ENCODE measurements around the gene ANLN. TPM values are rescaled to one million over a fixed set of nuclear protein-coding genes. Genes with fewer than 3 reads are reported as not detected.

ANLN gene
- total RNA-seq, 4 donors from 2014 or later = 0.73 to 1.8 (median 1.3) TPM

GRCh38 chr7:36404639-36405408 is 15.2 kb downstream of the ANLN start:
- TF ChIP-seq, protein P1, sequence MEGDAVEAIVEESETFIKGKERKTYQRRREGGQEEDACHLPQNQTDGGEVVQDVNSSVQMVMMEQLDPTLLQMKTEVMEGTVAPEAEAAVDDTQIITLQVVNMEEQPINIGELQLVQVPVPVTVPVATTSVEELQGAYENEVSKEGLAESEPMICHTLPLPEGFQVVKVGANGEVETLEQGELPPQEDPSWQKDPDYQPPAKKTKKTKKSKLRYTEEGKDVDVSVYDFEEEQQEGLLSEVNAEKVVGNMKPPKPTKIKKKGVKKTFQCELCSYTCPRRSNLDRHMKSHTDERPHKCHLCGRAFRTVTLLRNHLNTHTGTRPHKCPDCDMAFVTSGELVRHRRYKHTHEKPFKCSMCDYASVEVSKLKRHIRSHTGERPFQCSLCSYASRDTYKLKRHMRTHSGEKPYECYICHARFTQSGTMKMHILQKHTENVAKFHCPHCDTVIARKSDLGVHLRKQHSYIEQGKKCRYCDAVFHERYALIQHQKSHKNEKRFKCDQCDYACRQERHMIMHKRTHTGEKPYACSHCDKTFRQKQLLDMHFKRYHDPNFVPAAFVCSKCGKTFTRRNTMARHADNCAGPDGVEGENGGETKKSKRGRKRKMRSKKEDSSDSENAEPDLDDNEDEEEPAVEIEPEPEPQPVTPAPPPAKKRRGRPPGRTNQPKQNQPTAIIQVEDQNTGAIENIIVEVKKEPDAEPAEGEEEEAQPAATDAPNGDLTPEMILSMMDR (IDR thresholded peaks at IDR 0.05 in 4 of 5, conservative IDR thresholded peaks at IDR 0.05 in 1 of 5) = no peak
- no peak for TF ChIP-seq POLR2A (IDR thresholded peaks at IDR 0.05)
- Histone ChIP-seq H3K4me3 (no peak overlapping the region), H3K27me3 (no peaks in the 10 kb centered on the region), H3K4me1 (no peaks in the 10 kb centered on the region), H3K27ac (no peak overlapping the region), H3K36me3 (no peaks in the 10 kb centered on the region), H3K9me3 (no peaks in the 10 kb centered on the region)
- in situ Hi-C loops (cut with MboI; ENCODE audit: low sequenced_read_pairs in 4 of 4) (no loop called here), intact Hi-C loops (cut with DNase I; ENCODE audit: low total_unique reads) (no loop called here)
- no peak for DNase-seq
- ATAC-seq = no peak

DNA sequence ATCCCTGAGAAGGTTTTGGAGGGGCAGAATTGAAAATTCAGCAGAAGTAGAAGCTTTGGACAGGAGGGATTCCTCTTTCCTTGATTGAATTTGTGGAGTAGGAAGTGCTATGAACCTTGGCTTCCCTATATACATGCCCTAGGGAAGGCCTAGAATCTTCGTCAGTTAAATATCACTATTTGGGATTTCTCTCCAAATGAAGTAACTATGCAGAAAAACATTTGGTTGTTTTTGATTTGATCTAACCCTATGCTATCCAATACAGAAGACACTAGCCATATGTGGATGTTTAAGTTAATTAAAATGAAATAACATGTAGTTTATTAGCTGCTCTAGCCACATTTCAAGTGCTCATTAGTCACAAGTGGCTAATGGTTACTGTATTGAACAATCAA is 15.7 kb downstream of the ANLN start:
- intact Hi-C loops (cut with DNase I; ENCODE audit: low total_unique reads) = no loop called here
- ATAC-seq (no peak), DNase-seq (no peak)
- Histone ChIP-seq H3K9me3 (no peaks in the 10 kb centered on the region), H3K27ac (no peak overlapping the region), H3K36me3 (no peaks in the 10 kb centered on the region), H3K27me3 (no peaks in the 10 kb centered on the region), H3K4me1 (no peaks in the 10 kb centered on the region), H3K4me3 (no peak overlapping the region)
- TF ChIP-seq POLR2A (IDR thresholded peaks at IDR 0.05) = no peak
- TF ChIP-seq, protein P1 (IDR thresholded peaks at IDR 0.05 in 4 of 5, conservative IDR thresholded peaks at IDR 0.05 in 1 of 5) = no peak
- in situ Hi-C loops (cut with MboI; ENCODE audit: low sequenced_read_pairs in 4 of 4) = no loop called here

- H3K9me3 ChIP-seq = no peaks in the 10 kb centered on the region
- ATAC-seq (no peak), DNase-seq (no peak)
- in situ Hi-C loops (cut with MboI; ENCODE audit: low sequenced_read_pairs in 4 of 4) = no loop called here
- no peaks in the 10 kb centered on the region for H3K27me3 ChIP-seq
- intact Hi-C loops (cut with DNase I; ENCODE audit: low total_unique reads) = no loop called here
- no peak for TF ChIP-seq POLR2A (IDR thresholded peaks at IDR 0.05)
- TF ChIP-seq, protein P1 (IDR thresholded peaks at IDR 0.05 in 4 of 5, conservative IDR thresholded peaks at IDR 0.05 in 1 of 5) = no peak
- no peaks in the 10 kb centered on the region for H3K36me3 ChIP-seq
- H3K4me1 ChIP-seq = no peaks in the 10 kb centered on the region
- no peak overlapping the region for H3K4me3 ChIP-seq
- H3K27ac ChIP-seq = no peak overlapping the region
Observed at GRCh38 chr7:36406156-36406555, 16.5 kb downstream of the ANLN start.

DNA sequence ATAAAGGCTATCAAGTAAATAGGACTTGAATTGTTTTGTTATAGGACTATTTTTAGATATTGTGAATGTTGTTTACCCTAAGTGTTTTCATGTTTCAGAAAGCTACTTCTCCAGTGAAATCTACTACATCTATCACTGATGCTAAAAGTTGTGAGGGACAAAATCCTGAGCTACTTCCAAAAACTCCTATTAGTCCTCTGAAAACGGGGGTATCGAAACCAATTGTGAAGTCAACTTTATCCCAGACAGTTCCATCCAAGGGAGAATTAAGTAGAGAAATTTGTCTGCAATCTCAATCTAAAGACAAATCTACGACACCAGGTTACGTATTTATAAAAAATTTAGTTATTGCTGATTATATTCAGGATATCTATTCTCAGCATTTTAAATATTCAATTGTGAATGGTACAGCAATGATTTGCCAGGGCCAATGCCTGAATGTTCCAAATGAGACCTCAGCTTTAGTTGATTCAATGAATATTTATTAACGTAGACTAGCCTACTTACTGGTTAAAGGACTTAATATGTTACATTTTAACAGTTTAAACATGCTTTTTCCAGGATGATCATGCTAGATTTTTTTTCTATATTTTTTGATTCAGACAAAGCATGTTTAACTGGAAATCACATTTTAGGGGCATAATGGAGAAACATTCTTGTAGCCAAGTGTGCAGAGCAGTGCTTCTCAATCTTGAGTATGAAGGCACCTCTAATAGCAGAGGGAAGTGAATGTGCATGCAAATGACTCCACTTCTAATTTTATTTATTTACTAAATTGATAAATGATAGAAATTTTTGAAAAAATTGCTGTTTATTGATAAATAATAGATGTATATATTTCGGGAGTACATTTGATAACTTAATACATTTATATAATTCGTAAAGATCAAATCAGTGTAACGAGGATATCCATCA is 18.2 kb downstream of the ANLN start:
- no peak for DNase-seq
- intact Hi-C loops (cut with DNase I; ENCODE audit: low total_unique reads) = no loop called here
- no peak overlapping the region for H3K4me3 ChIP-seq
- H3K4me1 ChIP-seq = no peaks in the 10 kb centered on the region
- no peak for ATAC-seq
- H3K27me3 ChIP-seq = no peaks in the 10 kb centered on the region
- H3K9me3 ChIP-seq = no peaks in the 10 kb centered on the region
- no peak for TF ChIP-seq POLR2A (IDR thresholded peaks at IDR 0.05)
- TF ChIP-seq, protein P1 (IDR thresholded peaks at IDR 0.05 in 4 of 5, conservative IDR thresholded peaks at IDR 0.05 in 1 of 5) = no peak
- H3K27ac ChIP-seq = no peak overlapping the region
- in situ Hi-C loops (cut with MboI; ENCODE audit: low sequenced_read_pairs in 4 of 4) = no loop called here
- H3K36me3 ChIP-seq = no peaks in the 10 kb centered on the region
